Skeletal muscle satellite cell (primary cell): ENCODE results near the gene RTP5.

Experiments
- H3K27me3 ChIP-seq: 2 replicates; pipeline ENCODE4 v1.7.0; 2013; ENCODE audit warnings: low read length; ENCODE audit not compliant: control insufficient read depth, insufficient read depth
- H3K36me3 ChIP-seq: 2 replicates; pipeline ENCODE4 v1.7.0; 2013; ENCODE audit warnings: mild to moderate bottlenecking, control low read depth, low read length; ENCODE audit not compliant: insufficient read depth
- H3K4me1 ChIP-seq: 2 replicates; pipeline ENCODE4 v1.7.0; 2013; ENCODE audit warnings: low read length; ENCODE audit not compliant: control insufficient read depth, insufficient read depth
- H3K4me2 ChIP-seq: 2 replicates; pipeline ENCODE4 v1.7.0; 2013; ENCODE audit warnings: mild to moderate bottlenecking, low read length
- H3K4me3 ChIP-seq: 2 replicates; pipeline ENCODE4 v1.7.0; 2013; ENCODE audit warnings: low read length
- H3K9ac ChIP-seq: 2 replicates; pipeline ENCODE4 v1.7.0; 2013; ENCODE audit warnings: mild to moderate bottlenecking, low read depth, low read length, moderate library complexity
- H3K9me3 ChIP-seq: replicated peaks from 2 replicates; pipeline ENCODE4 v1.7.0; 2013; ENCODE audit warnings: mild to moderate bottlenecking, control low read depth, low read length

Gene RTP5

GRCh38 chr2:241846406-241846805 lies 23.1 kb upstream of the RTP5 start:
- Histone ChIP-seq H3K27me3 (peaks cover 4% of the 10 kb centered on the region), H3K4me2 (no peak overlapping the region)

DNA sequence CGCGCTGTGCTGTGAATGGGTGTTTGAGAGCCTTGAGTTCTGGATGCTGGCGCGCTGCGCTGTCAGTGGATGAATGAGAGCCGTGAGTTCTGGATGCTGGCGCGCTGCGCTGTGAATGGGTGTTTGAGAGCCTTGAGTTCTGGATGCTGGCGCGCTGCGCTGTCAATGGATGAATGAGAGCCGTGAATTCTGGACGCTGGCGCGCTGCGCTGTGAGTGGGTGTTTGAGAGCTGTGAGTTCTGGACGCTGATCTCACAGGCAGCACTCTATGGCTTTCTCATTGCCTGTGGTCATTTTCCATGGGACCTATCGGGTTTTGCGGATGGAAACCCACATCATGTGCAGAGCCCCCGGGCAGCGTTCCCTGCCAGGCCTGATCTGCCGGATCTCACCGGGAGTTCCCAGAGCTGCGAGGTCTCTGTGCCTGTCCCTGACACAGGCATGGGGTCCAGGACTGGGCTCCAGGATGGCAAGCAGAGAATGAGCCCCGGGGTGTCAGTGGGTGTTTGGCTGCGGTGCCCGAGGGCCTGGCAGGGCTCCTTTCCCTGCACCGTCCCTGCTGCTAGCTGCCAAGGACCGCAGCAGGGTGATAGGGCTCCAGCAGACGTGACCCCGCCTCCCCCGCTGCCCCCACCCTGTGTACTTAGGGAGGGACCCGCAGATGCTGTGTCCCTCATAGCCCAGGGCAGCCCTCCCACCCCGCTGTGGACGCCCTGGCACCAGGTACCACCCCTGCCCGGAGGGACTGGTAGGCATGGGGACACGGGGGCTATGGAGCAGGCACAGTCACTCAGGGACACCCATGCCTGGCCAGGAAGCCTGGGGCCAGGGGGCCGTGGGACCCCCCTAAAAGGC lies 20.5 kb upstream of the RTP5 start:
- Histone ChIP-seq H3K9ac (no peak overlapping the region), H3K4me3 (no peak overlapping the region), H3K27me3 (peaks cover 4% of the 10 kb centered on the region), H3K4me2 (no peak overlapping the region), H3K4me1 (peaks cover 15% of the 10 kb centered on the region), H3K9me3 (no peaks in the 10 kb centered on the region), H3K36me3 (no peaks in the 10 kb centered on the region)

More at GRCh38 chr2:241846406-241846805, 23.1 kb upstream of the RTP5 start:
- Histone ChIP-seq H3K4me1 (peaks cover 8% of the 10 kb centered on the region), H3K36me3 (no peaks in the 10 kb centered on the region), H3K9me3 (no peaks in the 10 kb centered on the region), H3K4me3 (no peak overlapping the region), H3K9ac (no peak overlapping the region)

DNA sequence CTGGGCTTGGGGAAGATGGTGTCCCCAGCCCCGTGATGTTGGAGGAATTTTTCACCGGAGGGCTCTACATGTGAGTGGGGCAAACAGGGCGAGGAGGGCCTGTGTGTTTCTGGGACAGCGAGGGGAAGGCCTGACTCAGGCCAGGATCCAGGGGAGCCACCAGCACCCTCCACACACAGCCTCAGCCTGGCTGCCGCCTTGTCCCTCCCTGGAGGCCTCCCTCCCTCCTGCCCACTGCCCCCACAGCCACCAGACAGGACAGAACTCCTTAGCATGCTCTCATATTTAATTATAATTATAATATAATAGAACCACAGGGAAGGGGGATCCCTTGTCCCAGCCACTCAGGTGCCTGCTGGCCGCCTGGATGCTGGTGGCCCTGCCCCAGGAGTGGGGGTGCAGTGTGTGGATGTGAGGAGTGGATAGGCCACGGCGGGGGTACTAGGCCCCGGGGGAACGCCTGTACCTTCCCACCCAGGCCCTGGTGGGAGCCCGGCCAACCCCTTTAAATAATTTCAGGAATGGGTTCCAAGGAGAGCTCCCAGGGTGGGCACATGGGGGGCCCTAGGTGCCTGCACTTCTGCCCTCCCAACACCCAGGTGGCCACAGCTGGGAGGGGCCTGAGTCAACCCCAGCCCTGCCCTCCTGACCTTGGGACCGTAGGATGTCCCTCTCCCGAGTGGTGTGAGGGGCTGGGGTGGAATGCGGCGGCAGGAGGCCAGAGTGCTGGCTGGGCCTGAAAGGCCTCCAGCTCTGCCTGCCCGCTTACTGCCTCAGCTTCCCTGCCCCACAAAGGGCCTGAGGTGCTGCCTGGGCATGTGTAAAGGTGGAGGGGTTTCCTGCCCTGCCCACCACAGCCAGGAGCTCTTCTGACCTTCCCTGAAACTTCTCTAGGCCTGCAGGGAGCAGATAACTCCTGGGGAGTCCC lies 19.6 kb upstream of the RTP5 start:
- no peak overlapping the region for H3K4me2 ChIP-seq
- peaks cover 4% of the 10 kb centered on the region for H3K27me3 ChIP-seq
- no peak overlapping the region for H3K9ac ChIP-seq
- no peaks in the 10 kb centered on the region for H3K36me3 ChIP-seq
- H3K4me3 ChIP-seq, result no peak overlapping the region
- peaks cover 9% of the 10 kb centered on the region for H3K4me1 ChIP-seq
- H3K9me3 ChIP-seq, result no peaks in the 10 kb centered on the region

- Histone ChIP-seq H3K36me3 (no peaks in the 10 kb centered on the region), H3K9ac (no peak overlapping the region), H3K9me3 (no peaks in the 10 kb centered on the region), H3K27me3 (peaks cover 3% of the 10 kb centered on the region), H3K4me1 (peaks cover 8% of the 10 kb centered on the region), H3K4me3 (no peak overlapping the region), H3K4me2 (no peak overlapping the region)
These were observed 18.8 kb upstream of the RTP5 start for GRCh38 chr2:241850544-241851324.

GRCh38 chr2:241851325-241852115 lies 18.0 kb upstream of the RTP5 start:
- H3K9me3 ChIP-seq, result no peaks in the 10 kb centered on the region
- H3K4me2 ChIP-seq, result no peak overlapping the region
- H3K4me3 ChIP-seq, result no peak overlapping the region
- peaks cover 6% of the 10 kb centered on the region for H3K27me3 ChIP-seq
- H3K9ac ChIP-seq, result no peak overlapping the region
- peaks cover 8% of the 10 kb centered on the region for H3K4me1 ChIP-seq
- H3K36me3 ChIP-seq, result no peaks in the 10 kb centered on the region

- no peak overlapping the region for H3K4me2 ChIP-seq
- H3K36me3 ChIP-seq, result no peaks in the 10 kb centered on the region
- H3K4me1 ChIP-seq, result peaks cover 8% of the 10 kb centered on the region
- H3K27me3 ChIP-seq, result peaks cover 9% of the 10 kb centered on the region
- H3K9ac ChIP-seq, result no peak overlapping the region
- no peak overlapping the region for H3K4me3 ChIP-seq
- H3K9me3 ChIP-seq, result no peaks in the 10 kb centered on the region
These were observed 17.2 kb upstream of the RTP5 start for GRCh38 chr2:241852116-241852980.

DNA sequence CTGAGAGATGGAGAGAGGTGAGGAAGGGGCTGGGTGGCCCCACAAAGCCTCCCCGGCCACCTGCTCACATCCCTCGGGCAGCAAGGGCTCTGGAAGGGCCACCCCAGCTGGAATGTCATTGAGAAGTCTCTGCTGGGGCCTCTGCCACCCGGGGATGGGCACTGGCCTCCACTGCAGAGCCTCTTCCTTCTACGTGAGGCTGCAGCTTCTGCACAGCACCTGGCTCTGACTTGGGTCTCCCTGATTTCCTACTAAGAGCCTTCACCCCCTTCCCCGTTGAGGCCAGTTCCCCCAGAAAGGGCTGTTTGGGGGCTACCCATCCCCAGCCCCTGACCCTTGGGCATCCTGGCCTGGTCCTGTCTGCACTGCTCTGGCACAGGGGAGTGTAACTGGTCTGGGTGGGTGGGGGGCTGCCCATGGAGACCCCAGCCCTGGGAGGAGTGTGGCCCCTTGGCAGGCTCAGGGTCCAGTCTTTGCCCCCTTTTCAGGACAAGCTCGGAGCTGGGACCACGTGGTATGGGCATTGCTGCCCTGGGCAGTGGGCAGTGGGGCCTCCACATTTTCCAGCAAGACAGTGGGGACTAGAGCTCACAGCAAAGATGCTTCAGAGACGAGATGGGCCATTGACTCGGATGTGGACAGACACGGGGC lies 16.4 kb upstream of the RTP5 start:
- no peak overlapping the region for H3K9ac ChIP-seq
- no peaks in the 10 kb centered on the region for H3K9me3 ChIP-seq
- no peaks in the 10 kb centered on the region for H3K36me3 ChIP-seq
- peaks cover 8% of the 10 kb centered on the region for H3K4me1 ChIP-seq
- peaks cover 9% of the 10 kb centered on the region for H3K27me3 ChIP-seq
- no peak overlapping the region for H3K4me2 ChIP-seq
- H3K4me3 ChIP-seq, result no peak overlapping the region

DNA sequence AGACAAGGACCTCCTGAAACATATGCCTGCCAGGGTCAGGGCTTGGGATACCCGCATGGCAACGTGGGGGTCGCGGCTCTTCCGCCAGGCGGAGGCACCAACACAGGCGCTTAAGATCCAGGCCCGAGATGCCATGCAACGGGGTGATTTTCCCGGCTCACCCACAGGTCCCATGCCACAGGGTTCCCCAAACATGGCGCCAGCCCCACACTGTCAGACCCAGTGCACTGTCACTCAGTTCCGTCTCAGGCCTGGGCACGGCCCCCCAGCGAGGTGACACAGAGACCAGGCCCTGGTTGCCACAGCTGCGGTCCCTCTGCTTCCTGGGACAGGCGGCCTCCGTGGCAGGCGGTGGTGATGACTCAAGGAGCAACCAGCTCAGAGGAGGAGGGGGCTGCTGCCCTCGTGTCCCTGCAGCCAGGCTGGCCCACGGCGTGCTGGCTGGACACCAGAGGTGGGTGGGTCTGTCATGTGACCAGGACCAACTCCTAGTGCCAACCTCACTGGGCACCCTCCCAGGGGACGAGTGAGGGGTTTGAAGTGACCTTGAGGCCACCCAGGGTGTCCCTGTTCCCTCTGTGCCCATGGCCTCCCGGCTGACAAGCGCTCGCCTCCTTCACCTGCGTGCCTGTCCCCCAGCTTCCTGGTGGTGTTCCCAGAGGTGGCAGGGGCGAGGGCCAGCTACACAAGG lies 15.7 kb upstream of the RTP5 start:
- Histone ChIP-seq H3K36me3 (no peaks in the 10 kb centered on the region), H3K9me3 (no peaks in the 10 kb centered on the region), H3K4me1 (peaks cover 8% of the 10 kb centered on the region), H3K27me3 (peaks cover 9% of the 10 kb centered on the region), H3K4me2 (no peak overlapping the region), H3K4me3 (no peak overlapping the region), H3K9ac (no peak overlapping the region)

- H3K4me1 ChIP-seq, result peaks cover 14% of the 10 kb centered on the region
- H3K9ac ChIP-seq, result no peak overlapping the region
- H3K4me3 ChIP-seq, result no peak overlapping the region
- H3K4me2 ChIP-seq, result no peak overlapping the region
- no peaks in the 10 kb centered on the region for H3K9me3 ChIP-seq
- no peaks in the 10 kb centered on the region for H3K36me3 ChIP-seq
- peaks cover 9% of the 10 kb centered on the region for H3K27me3 ChIP-seq
These were observed 14.9 kb upstream of the RTP5 start for GRCh38 chr2:241854342-241855244.
